CD14-positive monocyte (primary cell): ENCODE measurements around the gene PHETA2. TPM values are rescaled to one million over a fixed set of nuclear protein-coding genes. Genes with fewer than 3 reads are reported as not detected.
A peak's percentile ranks its signal among the peaks of the same experiment; 100 is the strongest.
"Not testable (repeated sequence)": the region's sequence is repeated elsewhere in the genome, so short reads cannot be mapped to it uniquely, and the experiment has no call there.

Experiments
- DNase-seq, 3 donors: peaks; one replicate each; pipeline ENCODE4 v3.0.0-alpha.2; 2011 to 2022
- H2AFZ ChIP-seq: 2 replicates; pipeline ENCODE4 v1.6.0; 2012; ENCODE audit warnings: mild to moderate bottlenecking, low read depth, low read length, inconsistent platforms; ENCODE audit not compliant: insufficient read depth, poor library complexity, severe bottlenecking
- H3K27ac ChIP-seq, 2 donors: 1 replicate in 1 of 2; 2 replicates in 1 of 2; pipeline ENCODE4 v1.5.1; 2012 to 2013; ENCODE audit warnings: low read length in 2 of 2, control low read depth in 1 of 2, inconsistent platforms in 1 of 2, low read depth in 1 of 2, mild to moderate bottlenecking in 1 of 2
- H3K27me3 ChIP-seq, 2 donors: one replicate each; pipeline versions ENCODE4 v1.6.0 to v1.6.1; 2011 to 2013; ENCODE audit warnings: low read length in 2 of 2; ENCODE audit not compliant: control insufficient read depth in 2 of 2, insufficient read depth in 2 of 2
- H3K36me3 ChIP-seq, 2 donors: replicated peaks in 1 of 2; 1 replicate in 1 of 2; 2 replicates in 1 of 2; pipeline versions ENCODE4 v1.5.1 to v1.6.1; 2012 to 2013; ENCODE audit warnings: low read length in 2 of 2, control low read depth in 1 of 2, inconsistent platforms in 1 of 2, mild to moderate bottlenecking in 1 of 2; ENCODE audit not compliant: insufficient read depth in 2 of 2, control insufficient read depth in 1 of 2
- H3K4me1 ChIP-seq, 2 donors: 1 replicate in 1 of 2; 2 replicates in 1 of 2; pipeline versions ENCODE4 v1.5.1 to v1.6.1; 2012 to 2013; ENCODE audit warnings: low read length in 2 of 2, control low read depth in 1 of 2, inconsistent platforms in 1 of 2, mild to moderate bottlenecking in 1 of 2, moderate library complexity in 1 of 2; ENCODE audit not compliant: insufficient read depth in 2 of 2, control insufficient read depth in 1 of 2
- H3K4me2 ChIP-seq: replicated peaks from 2 replicates; pipeline ENCODE3; 2012; ENCODE audit warnings: low read length, moderate library complexity, mild to moderate bottlenecking; ENCODE audit not compliant: poor library complexity, severe bottlenecking; ENCODE audit errors: extremely low read depth
- H3K4me3 ChIP-seq, 3 experiments: fragments of 200-600 bp in 1 of 3; sonication (generic) in 1 of 3; replicated peaks in 1 of 3; 1 replicate in 2 of 3; 2 replicates in 1 of 3; pipeline ENCODE4 v1.5.1; 2011 to 2013; ENCODE audit warnings: low read length in 3 of 3, mild to moderate bottlenecking in 3 of 3, control low read depth in 2 of 3, low read depth in 2 of 3, inconsistent platforms in 1 of 3, moderate library complexity in 1 of 3
- H3K79me2 ChIP-seq: 2 replicates; pipeline ENCODE4 v1.6.0; 2012; ENCODE audit warnings: mild to moderate bottlenecking, control low read depth, inconsistent platforms, low read length, moderate library complexity; ENCODE audit not compliant: insufficient read depth
- H3K9ac ChIP-seq: 2 replicates; pipeline ENCODE4 v1.6.0; 2017; ENCODE audit warnings: low read length, mild to moderate bottlenecking; ENCODE audit not compliant: insufficient read depth, poor library complexity, severe bottlenecking
- H3K9me3 ChIP-seq, 2 donors: replicated peaks in 1 of 2; 1 replicate in 1 of 2; 2 replicates in 1 of 2; pipeline versions ENCODE4 v1.5.1 to v1.6.1; 2012 to 2013; ENCODE audit warnings: low read length in 2 of 2, control low read depth in 1 of 2; ENCODE audit not compliant: control insufficient read depth in 1 of 2, insufficient read depth in 1 of 2
- H4K20me1 ChIP-seq: 2 replicates; pipeline ENCODE4 v1.6.0; 2012; ENCODE audit warnings: mild to moderate bottlenecking, low read length, control low read depth, moderate library complexity; ENCODE audit not compliant: insufficient read depth
- H3K27ac Mint-ChIP-seq, 7 donors: one replicate each; pipeline ENCODE4 v1.8.0; 2020; ENCODE audit warnings: mild to moderate bottlenecking in 7 of 7, mixed read lengths in 7 of 7, moderate library complexity in 6 of 7, inconsistent platforms in 2 of 7
- H3K27me3 Mint-ChIP-seq, 3 donors: one replicate each; pipeline ENCODE4 v1.8.0; 2021 to 2022; ENCODE audit warnings: low read depth in 3 of 3, mild to moderate bottlenecking in 3 of 3, mixed read lengths in 3 of 3, moderate library complexity in 3 of 3, inconsistent platforms in 1 of 3
- H3K36me3 Mint-ChIP-seq, 2 donors: one replicate each; pipeline ENCODE4 v1.8.0; 2020; ENCODE audit warnings: mixed read lengths in 2 of 2, inconsistent platforms in 1 of 2, mild to moderate bottlenecking in 1 of 2
- H3K4me1 Mint-ChIP-seq: one replicate; pipeline ENCODE4 v1.8.0; 2020; ENCODE audit warnings: mild to moderate bottlenecking, mixed read lengths
- H3K4me3 Mint-ChIP-seq, 2 donors: one replicate each; pipeline ENCODE4 v1.8.0; 2020; ENCODE audit warnings: mild to moderate bottlenecking in 2 of 2, mixed read lengths in 2 of 2, moderate library complexity in 1 of 2
- H3K9me3 Mint-ChIP-seq, 7 donors: one replicate each; pipeline ENCODE4 v1.8.0; 2020 to 2022; ENCODE audit warnings: mixed read lengths in 7 of 7, mild to moderate bottlenecking in 6 of 7, moderate library complexity in 6 of 7, inconsistent platforms in 2 of 7
- CTCF ChIP-seq: fragments of 200-600 bp; IDR thresholded peaks from one replicate; pipeline ENCODE4 v1.8.0; 2022; ENCODE audit warnings: antibody characterized with exemption, mild to moderate bottlenecking
- WGBS: methylation state at CpG from one replicate; pipeline ENCODE4 v1.1.5; 2013; ENCODE audit warnings: missing lambda C conversion rate; ENCODE audit not compliant: insufficient coverage; 5-methylcytosine and 5-hydroxymethylcytosine counted together
- intact Hi-C, 2 donors: fragments of 100-400 bp; cut with micrococcal nuclease; formaldehyde crosslinking; loops; one replicate each; pipeline versions ENCODE4 v1.15.0 to v1.15.1; 2023
- polyA plus RNA-seq, 3 donors: library from polyadenylated mRNA; depleted of rRNA in 1 of 3; unstranded in 2 of 3; stranded (reverse) in 1 of 3; fragments of 300-500 nt in 2 of 3; fragments of >200 nt in 1 of 3; fragmentation: Illumina TruSeq in 2 of 3; gene quantifications; 1 replicate in 2 of 3; 2 replicates in 1 of 3; pipeline ENCODE4 v1.2.3, GENCODE V29; 2012 to 2021

PHETA2 gene
- polyA plus RNA-seq, 3 donors = 2.4 to 3.6 (median 3.3) TPM

GRCh38 chr22:42091455-42091782, 17.4 kb downstream of the PHETA2 start:
- no peak for TF ChIP-seq CTCF
- no peaks in the 10 kb centered on the region for H3K27me3 ChIP-seq
- intact Hi-C loops = loop anchor here (5.0 to 10.0 kb wide), 3 partner anchors 346 to 397 kb away; partner anchors contain the start of gene MEI1 (in 1 of the 2)
- H3K36me3 Mint-ChIP-seq = peaks cover 18 to 20% of the 10 kb centered on the region in 2 donors
- H3K4me1 ChIP-seq = peaks cover 15 to 24% of the 10 kb centered on the region in 2 donors
- peak overlapping the region; percentile 87 for H3K4me2 ChIP-seq
- H4K20me1 ChIP-seq = peaks cover 14% of the 10 kb centered on the region
- no peaks in the 10 kb centered on the region for H3K9me3 ChIP-seq
- peaks cover 0 to 3% (median 2%) of the 10 kb centered on the region in 7 donors for H3K9me3 Mint-ChIP-seq
- peaks cover 31% of the 10 kb centered on the region for H3K79me2 ChIP-seq
- H3K27me3 Mint-ChIP-seq = peaks cover 0 to 1% (median 0%) of the 10 kb centered on the region in 3 donors
- peaks cover 19% of the 10 kb centered on the region for H3K4me1 Mint-ChIP-seq
- H2AFZ ChIP-seq = peak overlapping the region; percentile 93
- peak overlapping the region; percentile 90 to 99 (median 97) for H3K27ac Mint-ChIP-seq
- peak overlapping the region; percentile 48 to 90 (median 56) for H3K4me3 ChIP-seq
- DNase-seq = no peak
- peaks cover 6 to 16% of the 10 kb centered on the region in 2 donors for H3K36me3 ChIP-seq
- H3K9ac ChIP-seq = peak overlapping the region; percentile 95
- H3K4me3 Mint-ChIP-seq = peak overlapping the region; percentile 91 to 94
- peak overlapping the region; percentile 94 to 98 for H3K27ac ChIP-seq
- WGBS = 19% methylated on average over 4 of the region's 7 CpGs

- peaks cover 12 to 36% of the 10 kb centered on the region in 2 donors for H3K36me3 Mint-ChIP-seq
- Histone ChIP-seq H3K4me1 (no peaks in the 10 kb centered on the region), H2AFZ (no peak overlapping the region), H3K27me3 (no peaks in the 10 kb centered on the region), H4K20me1 (no peaks in the 10 kb centered on the region), H3K79me2 (no peaks in the 10 kb centered on the region), H3K4me3 (no peak overlapping the region), H3K9ac (no peak overlapping the region), H3K9me3 (peaks cover 59% of the 10 kb centered on the region in 2 donors), H3K4me2 (no peak overlapping the region), H3K36me3 (no peaks in the 10 kb centered on the region), H3K27ac (no peak overlapping the region)
- H3K27ac Mint-ChIP-seq = no peak overlapping the region
- TF ChIP-seq CTCF = no peak
- intact Hi-C loops = no loop called here
- WGBS = no CpG with 5 or more reads among the region's 3 CpGs
- no peak overlapping the region for H3K4me3 Mint-ChIP-seq
- H3K9me3 Mint-ChIP-seq = peaks cover 36 to 75% (median 66%) of the 10 kb centered on the region in 7 donors
- no peak for DNase-seq
- peaks cover 0 to 4% (median 0%) of the 10 kb centered on the region in 3 donors for H3K27me3 Mint-ChIP-seq
- no peaks in the 10 kb centered on the region for H3K4me1 Mint-ChIP-seq
Measured at GRCh38 chr22:42101199-42101598, 27.2 kb downstream of the PHETA2 start.

GRCh38 chr22:42104332-42104860, 30.3 kb downstream of the PHETA2 start:
- peaks cover 53 to 57% of the 10 kb centered on the region in 2 donors for H3K9me3 ChIP-seq
- H3K4me3 Mint-ChIP-seq, H3K27me3 ChIP-seq, H3K27ac ChIP-seq, H4K20me1 ChIP-seq, H3K27me3 Mint-ChIP-seq, H3K4me3 ChIP-seq, H3K36me3 ChIP-seq, H3K4me1 ChIP-seq, intact Hi-C loops, H3K79me2 ChIP-seq, H3K4me1 Mint-ChIP-seq, H2AFZ ChIP-seq, DNase-seq, H3K4me2 ChIP-seq, H3K9ac ChIP-seq, H3K27ac Mint-ChIP-seq: not testable (repeated sequence)
- WGBS = 95% methylated on average over 3 of the region's 6 CpGs
- Mint-ChIP-seq H3K36me3 (peaks cover 21 to 27% of the 10 kb centered on the region in 2 donors), H3K9me3 (peaks cover 32 to 62% (median 57%) of the 10 kb centered on the region in 7 donors)
